RCC 7860 (cell line): ENCODE results near the gene RSPH1.

ENCODE experiments used
- DNase-seq: peaks from one replicate; pipeline ENCODE4 v3.0.0-alpha.2; 2015; ENCODE audit warnings: low spot score
- FAIRE-seq: peaks from 2 replicates; lab custom pipeline; 2012; peaks lifted over from hg19 to GRCh38; lab: Jason Lieb, UNC

The RSPH1 gene

GRCh38 chr21:42468491-42469131 lies 27.4 kb downstream of the RSPH1 start:
- FAIRE-seq (no peak), DNase-seq (no peak)

GRCh38 chr21:42467140-42467983 lies 28.7 kb downstream of the RSPH1 start:
- DNase-seq (peak; percentile 86), FAIRE-seq (peak; percentile 82)

- FAIRE-seq (no peak), DNase-seq (no peak)
Observed at GRCh38 chr21:42466700-42467099, 29.3 kb downstream of the RSPH1 start.

GRCh38 chr21:42465803-42466127 lies 30.3 kb downstream of the RSPH1 start:
- FAIRE-seq (no peak), DNase-seq (no peak)

- DNase-seq (peak; percentile 37), FAIRE-seq (no peak)
Observed at GRCh38 chr21:42465008-42465802, 30.8 kb downstream of the RSPH1 start.

GRCh38 chr21:42463861-42464515 lies 32.0 kb downstream of the RSPH1 start:
- FAIRE-seq (no peak), DNase-seq (no peak)

- FAIRE-seq (no peak), DNase-seq (no peak)
Observed at GRCh38 chr21:42461881-42462877, 33.8 kb downstream of the RSPH1 start.

- DNase-seq (no peak), FAIRE-seq (no peak)
Observed at GRCh38 chr21:42461185-42461520, 34.9 kb downstream of the RSPH1 start.

- FAIRE-seq (no peak), DNase-seq (no peak)
Observed at GRCh38 chr21:42460391-42461184, 35.4 kb downstream of the RSPH1 start.

GRCh38 chr21:42459546-42460215 lies 36.3 kb downstream of the RSPH1 start:
- no peak for DNase-seq
- no peak for FAIRE-seq

- FAIRE-seq (no peak), DNase-seq (no peak)
Observed at GRCh38 chr21:42459082-42459460, 37.0 kb downstream of the RSPH1 start.

- no peak for FAIRE-seq
- DNase-seq = no peak
Observed at GRCh38 chr21:42456457-42456856, 39.6 kb downstream of the RSPH1 start.

- FAIRE-seq (no peak), DNase-seq (no peak)
Observed at GRCh38 chr21:42455754-42456440, 40.1 kb downstream of the RSPH1 start.

GRCh38 chr21:42455196-42455595 lies 40.8 kb downstream of the RSPH1 start:
- FAIRE-seq (no peak), DNase-seq (no peak)

GRCh38 chr21:42454786-42455185 lies 41.2 kb downstream of the RSPH1 start:
- no peak for DNase-seq
- no peak for FAIRE-seq

GRCh38 chr21:42453986-42454570 lies 41.9 kb downstream of the RSPH1 start:
- FAIRE-seq (no peak), DNase-seq (no peak)

GRCh38 chr21:42453224-42453985 lies 42.6 kb downstream of the RSPH1 start:
- FAIRE-seq (no peak), DNase-seq (no peak)
